PC-3 (cell line): Measurements from ENCODE around the gene ESX1. TPM values are rescaled to one million over a fixed set of nuclear protein-coding genes. Genes with fewer than 3 reads are reported as not detected.
"Not testable (repeated sequence)": the region's sequence is repeated elsewhere in the genome, so short reads cannot be mapped to it uniquely, and the experiment has no call there.

Experiments used
- ATAC-seq: fragments of 200-7000 bp; cut with Tn5 transposase; 2 replicates; pipeline ENCODE4 v1.9.1; 2020; ENCODE audit warnings: mild to moderate bottlenecking, moderate library complexity
- BruUV-seq: library from RNA; stranded (reverse); fragments of 400-500 nt; replicated peaks from 2 replicates; lab custom pipeline; 2021; lab: Mats Ljungman, UMichigan
- CTCF ChIA-PET: fragments of 300-600 bp; sonication (Branson Sonifier 250); formaldehyde crosslinking; loops from one replicate; lab custom pipeline; 2022; ENCODE audit warnings: antibody characterized with exemption; lab: Charles Lee
- POLR2A ChIA-PET: fragments of 300-600 bp; sonication (Branson Sonifier 250); formaldehyde crosslinking; loops from one replicate; lab custom pipeline; 2022; ENCODE audit warnings: antibody characterized with exemption; ENCODE audit not compliant: unreplicated experiment; lab: Charles Lee
- DNase-seq: peaks from one replicate; pipeline ENCODE4 v3.0.0-alpha.2; 2015
- H2AFZ ChIP-seq: fragments of 300-600 bp; sonication (generic); 2 replicates; pipeline ENCODE4 v1.6.0; 2016; ENCODE audit warnings: antibody characterized with exemption, low read length
- H3F3A ChIP-seq: fragments of 300-600 bp; sonication (generic); one replicate; pipeline ENCODE4 v1.6.0; 2017; ENCODE audit warnings: antibody characterized with exemption, low read length, control low read depth, mild to moderate bottlenecking; ENCODE audit not compliant: unreplicated experiment
- H3K27ac ChIP-seq: fragments of 300-600 bp; sonication (generic); 2 replicates; pipeline ENCODE4 v1.5.1; 2016; ENCODE audit warnings: mild to moderate bottlenecking, low read length
- H3K27me3 ChIP-seq: fragments of 300-600 bp; sonication (generic); 2 replicates; pipeline ENCODE4 v1.6.1; 2016; ENCODE audit warnings: low read length, mixed read lengths
- H3K36me3 ChIP-seq: fragments of 300-600 bp; sonication (generic); 2 replicates; pipeline ENCODE4 v1.6.1; 2016; ENCODE audit warnings: low read depth, mixed run types, low read length, mixed read lengths
- H3K4me1 ChIP-seq: fragments of 300-600 bp; sonication (generic); 2 replicates; pipeline ENCODE4 v1.5.1; 2016; ENCODE audit warnings: low read length; ENCODE audit not compliant: insufficient read depth
- H3K4me2 ChIP-seq: fragments of 300-600 bp; sonication (generic); 2 replicates; pipeline ENCODE4 v1.6.0; 2016; ENCODE audit warnings: low read length
- H3K4me3 ChIP-seq: fragments of 300-600 bp; sonication (generic); 2 replicates; pipeline ENCODE4 v1.5.1; 2016; ENCODE audit warnings: mild to moderate bottlenecking, low read length, mixed read lengths
- H3K79me2 ChIP-seq: fragments of 300-600 bp; sonication (generic); 2 replicates; pipeline ENCODE4 v1.6.1; 2017; ENCODE audit warnings: low read length, mixed read lengths
- H3K9ac ChIP-seq: fragments of 300-600 bp; sonication (generic); 2 replicates; pipeline ENCODE4 v1.6.0; 2016; ENCODE audit warnings: mild to moderate bottlenecking, low read length
- H3K9me2 ChIP-seq: fragments of 300-600 bp; sonication (generic); replicated peaks from 2 replicates; pipeline ENCODE4 v1.6.1; 2016; ENCODE audit warnings: mixed run types, low read length, mixed read lengths
- H3K9me3 ChIP-seq: fragments of 300-600 bp; sonication (generic); 2 replicates; pipeline ENCODE4 v1.6.1; 2016; ENCODE audit warnings: low read length, mixed read lengths
- H4K20me1 ChIP-seq: fragments of 300-600 bp; sonication (generic); 2 replicates; pipeline ENCODE4 v1.6.1; 2016; ENCODE audit warnings: low read length, mixed read lengths
- EZH2 ChIP-seq: fragments of 300-600 bp; sonication (generic); IDR thresholded peaks from one replicate; pipeline ENCODE4 v1.6.1; 2017; ENCODE audit warnings: antibody characterized with exemption, mild to moderate bottlenecking, low read length; ENCODE audit not compliant: unreplicated experiment
- EZH2phosphoT487 ChIP-seq: fragments of 300-600 bp; sonication (generic); IDR thresholded peaks from 2 replicates; pipeline ENCODE4 v1.6.1; 2018; ENCODE audit warnings: mild to moderate bottlenecking, antibody characterized with exemption, low read length, borderline replicate concordance
- intact Hi-C: fragments of 100-400 bp; cut with micrococcal nuclease; formaldehyde crosslinking; loops from 2 replicates; pipeline ENCODE4 v1.9.0; 2023
- total RNA-seq: library from RNA; depleted of rRNA; stranded (reverse); fragments of >200 nt; gene quantifications from 2 replicates; pipeline ENCODE4 v1.2.3, GENCODE V29; 2014
- TF ChIP-seq, protein P1 (sequence below): fragments of 300-600 bp; sonication (generic); conservative IDR thresholded peaks from 2 replicates; pipeline ENCODE4 v1.5.1; 2017; ENCODE audit warnings: antibody characterized with exemption, low read depth, mild to moderate bottlenecking, low read length

Gene ESX1
- total RNA-seq, 1 experiment from 2014 or later = not detected

DNA sequence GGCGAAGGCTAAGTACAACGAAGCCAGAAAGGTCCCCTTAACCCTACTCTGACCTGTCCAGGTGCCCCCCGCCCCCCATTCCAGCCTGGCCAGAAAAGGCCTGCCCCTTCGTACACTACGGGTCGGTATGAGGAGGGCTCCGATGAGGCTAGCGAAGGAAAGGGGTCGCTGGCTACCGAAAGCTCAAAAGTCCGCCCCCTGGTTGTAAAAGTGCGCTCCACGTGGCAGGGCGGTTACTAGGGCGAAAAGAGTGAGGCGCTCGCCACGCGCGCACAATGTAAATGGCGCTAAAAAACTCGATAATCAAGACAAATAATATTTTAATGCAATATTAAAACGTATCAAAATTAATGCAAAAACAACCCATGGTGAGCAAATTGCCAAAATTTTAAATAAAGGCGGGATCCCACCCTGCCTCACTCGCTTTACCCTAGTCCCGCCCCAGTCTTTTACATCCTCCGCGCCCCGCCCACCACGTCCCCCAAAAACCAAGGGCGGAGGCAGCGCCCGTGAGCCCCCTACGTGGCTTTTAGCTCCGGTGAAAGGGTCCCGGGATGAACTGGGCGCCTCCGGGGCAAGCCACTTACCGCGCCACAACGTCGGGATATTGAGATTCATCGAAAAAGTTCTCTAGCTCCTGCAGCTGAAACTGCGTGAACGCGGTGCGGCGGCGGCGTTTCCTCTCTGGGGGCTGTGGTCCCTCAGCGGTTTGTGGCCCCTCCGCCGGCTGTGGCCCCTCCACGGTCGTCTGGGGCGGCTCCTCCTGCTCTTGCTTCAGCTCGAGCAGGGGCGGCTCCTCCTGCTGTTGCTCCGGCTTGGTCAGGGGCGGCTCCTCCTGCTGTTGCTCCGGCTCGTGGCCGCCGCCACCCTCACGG lies 929 bp downstream of the ESX1 start:
- Histone ChIP-seq H3K9ac (no peak overlapping the region), H3K4me3 (no peak overlapping the region), H2AFZ (no peak overlapping the region), H3F3A (no peaks in the 10 kb centered on the region), H4K20me1 (no peaks in the 10 kb centered on the region), H3K9me2 (no peaks in the 10 kb centered on the region), H3K27ac (no peak overlapping the region), H3K79me2 (no peaks in the 10 kb centered on the region), H3K9me3 (no peaks in the 10 kb centered on the region), H3K4me2 (no peak overlapping the region), H3K4me1 (peaks cover 13% of the 10 kb centered on the region), H3K27me3 (no peaks in the 10 kb centered on the region), H3K36me3 (no peaks in the 10 kb centered on the region)
- intact Hi-C loops = no loop called here
- DNase-seq (no peak), ATAC-seq (no peak)
- ChIA-PET CTCF (no interaction called here), POLR2A (no interaction called here)
- no TSS peak for BruUV-seq
- TF ChIP-seq EZH2 (no peak), EZH2phosphoT487 (no peak)
- TF ChIP-seq, protein P1, sequence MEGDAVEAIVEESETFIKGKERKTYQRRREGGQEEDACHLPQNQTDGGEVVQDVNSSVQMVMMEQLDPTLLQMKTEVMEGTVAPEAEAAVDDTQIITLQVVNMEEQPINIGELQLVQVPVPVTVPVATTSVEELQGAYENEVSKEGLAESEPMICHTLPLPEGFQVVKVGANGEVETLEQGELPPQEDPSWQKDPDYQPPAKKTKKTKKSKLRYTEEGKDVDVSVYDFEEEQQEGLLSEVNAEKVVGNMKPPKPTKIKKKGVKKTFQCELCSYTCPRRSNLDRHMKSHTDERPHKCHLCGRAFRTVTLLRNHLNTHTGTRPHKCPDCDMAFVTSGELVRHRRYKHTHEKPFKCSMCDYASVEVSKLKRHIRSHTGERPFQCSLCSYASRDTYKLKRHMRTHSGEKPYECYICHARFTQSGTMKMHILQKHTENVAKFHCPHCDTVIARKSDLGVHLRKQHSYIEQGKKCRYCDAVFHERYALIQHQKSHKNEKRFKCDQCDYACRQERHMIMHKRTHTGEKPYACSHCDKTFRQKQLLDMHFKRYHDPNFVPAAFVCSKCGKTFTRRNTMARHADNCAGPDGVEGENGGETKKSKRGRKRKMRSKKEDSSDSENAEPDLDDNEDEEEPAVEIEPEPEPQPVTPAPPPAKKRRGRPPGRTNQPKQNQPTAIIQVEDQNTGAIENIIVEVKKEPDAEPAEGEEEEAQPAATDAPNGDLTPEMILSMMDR = no peak

DNA sequence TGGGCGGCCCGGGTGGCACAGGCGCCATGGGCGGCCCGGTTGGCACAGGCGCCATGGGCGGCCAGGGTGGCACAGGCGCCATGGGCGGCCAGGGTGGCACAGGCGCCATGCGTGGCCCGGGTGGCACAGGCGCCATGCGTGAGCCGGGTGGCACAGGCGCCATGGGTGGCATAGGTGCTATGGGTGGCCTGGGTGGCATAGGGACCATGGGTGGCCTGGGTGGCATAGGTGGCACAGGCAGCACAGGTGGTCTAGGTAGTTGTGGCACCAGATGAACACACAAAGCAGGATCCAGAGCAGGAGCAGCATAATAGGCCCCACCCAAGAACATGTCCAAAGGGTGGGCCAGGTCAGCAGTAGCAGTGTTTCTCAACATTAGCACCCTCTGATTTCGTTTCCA lies 4.3 kb downstream of the ESX1 start:
- peaks cover 13% of the 10 kb centered on the region for H3K4me1 ChIP-seq
- POLR2A ChIA-PET = no interaction called here
- no peaks in the 10 kb centered on the region for H3K36me3 ChIP-seq
- H2AFZ ChIP-seq = no peak overlapping the region
- no peaks in the 10 kb centered on the region for H3F3A ChIP-seq
- no peak overlapping the region for H3K4me3 ChIP-seq
- no peak for TF ChIP-seq EZH2phosphoT487
- TF ChIP-seq, protein P1 = no peak
- TF ChIP-seq EZH2 = no peak
- intact Hi-C loops = no loop called here
- CTCF ChIA-PET = no interaction called here
- H4K20me1 ChIP-seq = no peaks in the 10 kb centered on the region
- H3K79me2 ChIP-seq = no peaks in the 10 kb centered on the region
- H3K9ac ChIP-seq = no peak overlapping the region
- no peak overlapping the region for H3K4me2 ChIP-seq
- H3K27me3 ChIP-seq = peaks cover 14% of the 10 kb centered on the region
- ATAC-seq = no peak
- H3K9me2 ChIP-seq = no peaks in the 10 kb centered on the region
- no peak for DNase-seq
- H3K9me3 ChIP-seq = no peaks in the 10 kb centered on the region
- BruUV-seq = no TSS peak
- H3K27ac ChIP-seq = no peak overlapping the region

DNA sequence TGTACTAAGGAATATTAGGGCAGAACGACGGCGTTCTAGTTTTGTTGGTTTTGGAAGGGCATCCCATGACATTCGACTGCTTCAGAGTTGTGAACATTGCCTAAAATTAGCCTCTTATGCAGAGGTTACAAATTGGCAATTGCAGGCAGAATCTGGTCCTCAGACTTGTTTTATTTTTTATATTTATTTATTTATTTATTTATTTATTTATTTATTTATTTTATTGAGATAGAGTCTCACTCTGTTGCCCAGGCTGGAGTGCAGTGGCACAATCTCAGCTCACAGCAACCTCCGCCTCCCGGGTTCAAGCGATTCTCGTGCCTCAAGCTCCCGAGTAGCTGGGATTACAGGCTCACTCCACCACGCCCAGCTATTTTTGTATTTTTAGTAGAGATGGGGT lies 24.7 kb downstream of the ESX1 start:
- intact Hi-C loops, H3F3A ChIP-seq, BruUV-seq, H3K9ac ChIP-seq, H3K4me3 ChIP-seq, H3K9me2 ChIP-seq, H3K79me2 ChIP-seq, H3K27me3 ChIP-seq, H4K20me1 ChIP-seq, H2AFZ ChIP-seq, H3K27ac ChIP-seq, H3K4me1 ChIP-seq, ATAC-seq, H3K9me3 ChIP-seq, H3K4me2 ChIP-seq, DNase-seq, POLR2A ChIA-PET, H3K36me3 ChIP-seq: not testable (repeated sequence)
- CTCF ChIA-PET = interaction anchor here (0.6 kb wide), 1 partner anchor 31 kb away, joined by 3 read pairs; no protein-coding TSS in a partner anchor
